Suprapubic skin (tissue), 4 donors: Measurements from ENCODE around the gene PANK4.

Experiments
- CTCF ChIP-seq, 2 donors: fragments of 200-600 bp in 1 of 2; fragments of 450-650 bp in 1 of 2; sonication (generic) in 1 of 2; IDR thresholded peaks; one replicate each; pipeline ENCODE4 v1.5.1; 2016 to 2019; ENCODE audit warnings: antibody characterized with exemption in 2 of 2, mild to moderate bottlenecking in 1 of 2, moderate library complexity in 1 of 2
- POLR2A ChIP-seq, 2 donors: fragments of 450-650 bp; IDR thresholded peaks; one replicate each; pipeline ENCODE4 v1.6.1; 2017; ENCODE audit warnings: antibody characterized with exemption in 2 of 2, mild to moderate bottlenecking in 2 of 2, moderate library complexity in 2 of 2
- POLR2AphosphoS5 ChIP-seq, 3 donors: sonication (generic); formaldehyde crosslinking; IDR thresholded peaks; one replicate each; pipeline ENCODE4 v1.6.1; 2017; ENCODE audit warnings: antibody characterized with exemption in 3 of 3

- TF ChIP-seq CTCF (IDR thresholded peaks at IDR 0.05) (no peak), POLR2AphosphoS5 (IDR thresholded peaks at IDR 0.05) (no peak), POLR2A (IDR thresholded peaks at IDR 0.05) (no peak)
Observed at GRCh38 chr1:2507744-2508155, 18.6 kb downstream of the PANK4 start.
